ENCODE results near the gene NXPH2.

The NXPH2 gene

GRCh38 chr2:138689705-138690104 lies 90.5 kb downstream of the NXPH2 start:
- Histone ChIP-seq H3K4me3 (ENCODE audit: low read depth, low read length) (no peak overlapping the region), H3K27ac (no peak overlapping the region), H3K27me3 (replicated peaks) (no peaks in the 10 kb centered on the region), H3K36me3 (replicated peaks) (no peaks in the 10 kb centered on the region)
- TF ChIP-seq, protein P1, sequence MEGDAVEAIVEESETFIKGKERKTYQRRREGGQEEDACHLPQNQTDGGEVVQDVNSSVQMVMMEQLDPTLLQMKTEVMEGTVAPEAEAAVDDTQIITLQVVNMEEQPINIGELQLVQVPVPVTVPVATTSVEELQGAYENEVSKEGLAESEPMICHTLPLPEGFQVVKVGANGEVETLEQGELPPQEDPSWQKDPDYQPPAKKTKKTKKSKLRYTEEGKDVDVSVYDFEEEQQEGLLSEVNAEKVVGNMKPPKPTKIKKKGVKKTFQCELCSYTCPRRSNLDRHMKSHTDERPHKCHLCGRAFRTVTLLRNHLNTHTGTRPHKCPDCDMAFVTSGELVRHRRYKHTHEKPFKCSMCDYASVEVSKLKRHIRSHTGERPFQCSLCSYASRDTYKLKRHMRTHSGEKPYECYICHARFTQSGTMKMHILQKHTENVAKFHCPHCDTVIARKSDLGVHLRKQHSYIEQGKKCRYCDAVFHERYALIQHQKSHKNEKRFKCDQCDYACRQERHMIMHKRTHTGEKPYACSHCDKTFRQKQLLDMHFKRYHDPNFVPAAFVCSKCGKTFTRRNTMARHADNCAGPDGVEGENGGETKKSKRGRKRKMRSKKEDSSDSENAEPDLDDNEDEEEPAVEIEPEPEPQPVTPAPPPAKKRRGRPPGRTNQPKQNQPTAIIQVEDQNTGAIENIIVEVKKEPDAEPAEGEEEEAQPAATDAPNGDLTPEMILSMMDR (IDR thresholded peaks at IDR 0.05; ENCODE audit: low read depth, low read length, missing control alignments) = no peak
- in situ Hi-C loops (cut with HindIII; ENCODE audit: low pct_ligation_motif_present, low sequenced_read_pairs) = no loop called here
- no peak for DNase-seq

DNA sequence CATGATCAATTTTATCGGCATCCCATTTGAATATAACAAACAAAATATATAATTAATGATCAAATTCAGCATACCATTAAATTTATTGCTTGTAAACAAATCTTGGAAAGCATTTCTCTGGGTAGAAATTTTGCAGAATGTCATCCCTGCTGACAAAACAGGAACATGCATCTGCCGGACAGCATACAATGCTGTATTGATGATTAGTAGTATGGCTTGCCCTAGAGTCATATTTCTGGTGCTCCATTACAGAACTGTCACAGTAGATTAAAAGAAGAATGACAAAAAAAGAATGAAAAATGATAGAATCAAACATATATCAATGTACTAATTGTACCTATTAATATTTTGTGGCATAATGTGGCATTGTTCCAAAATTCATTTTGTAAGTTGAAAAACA lies 98.0 kb downstream of the NXPH2 start:
- TF ChIP-seq, protein P1 (IDR thresholded peaks at IDR 0.05; ENCODE audit: low read depth, low read length, missing control alignments) = no peak
- Histone ChIP-seq H3K4me3 (ENCODE audit: low read depth, low read length) (no peak overlapping the region), H3K36me3 (replicated peaks) (no peaks in the 10 kb centered on the region), H3K27me3 (replicated peaks) (no peaks in the 10 kb centered on the region), H3K27ac (no peak overlapping the region)
- in situ Hi-C loops (cut with HindIII; ENCODE audit: low pct_ligation_motif_present, low sequenced_read_pairs) = no loop called here
- no peak for DNase-seq

DNA sequence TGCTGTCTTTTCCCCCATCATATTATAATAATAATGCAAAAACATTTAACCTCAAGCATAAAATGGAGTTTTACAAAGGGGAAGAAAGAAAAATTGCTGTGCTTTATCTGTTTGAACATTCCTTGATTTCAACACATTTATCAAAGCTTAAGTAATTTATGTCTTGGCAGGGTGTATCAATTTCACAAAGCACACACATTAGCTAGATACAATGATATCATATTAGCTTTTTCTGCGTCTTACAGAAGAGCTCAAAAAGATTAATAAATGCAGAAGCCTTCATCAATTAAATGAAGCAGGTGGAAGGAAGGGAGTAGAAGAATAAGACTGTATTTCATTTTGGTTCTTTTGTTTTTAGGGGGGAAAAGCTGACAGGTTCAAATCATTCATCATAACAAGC lies 103.0 kb downstream of the NXPH2 start:
- TF ChIP-seq, protein P1 (IDR thresholded peaks at IDR 0.05; ENCODE audit: low read depth, low read length, missing control alignments) = no peak
- no peaks in the 10 kb centered on the region for H3K36me3 ChIP-seq (replicated peaks)
- H3K27me3 ChIP-seq (replicated peaks) = no peaks in the 10 kb centered on the region
- H3K27ac ChIP-seq = no peak overlapping the region
- no peak overlapping the region for H3K4me3 ChIP-seq (ENCODE audit: low read depth, low read length)
- DNase-seq = no peak
- in situ Hi-C loops (cut with HindIII; ENCODE audit: low pct_ligation_motif_present, low sequenced_read_pairs) = no loop called here

- TF ChIP-seq, protein P1 (IDR thresholded peaks at IDR 0.05; ENCODE audit: low read depth, low read length, missing control alignments) = no peak
- DNase-seq = no peak
- H3K27ac ChIP-seq = no peak overlapping the region
- no peak overlapping the region for H3K4me3 ChIP-seq (ENCODE audit: low read depth, low read length)
- no peaks in the 10 kb centered on the region for H3K27me3 ChIP-seq (replicated peaks)
- H3K36me3 ChIP-seq (replicated peaks) = no peaks in the 10 kb centered on the region
- in situ Hi-C loops (cut with HindIII; ENCODE audit: low pct_ligation_motif_present, low sequenced_read_pairs) = no loop called here
Observed at GRCh38 chr2:138676619-138677021, 103.6 kb downstream of the NXPH2 start.

DNA sequence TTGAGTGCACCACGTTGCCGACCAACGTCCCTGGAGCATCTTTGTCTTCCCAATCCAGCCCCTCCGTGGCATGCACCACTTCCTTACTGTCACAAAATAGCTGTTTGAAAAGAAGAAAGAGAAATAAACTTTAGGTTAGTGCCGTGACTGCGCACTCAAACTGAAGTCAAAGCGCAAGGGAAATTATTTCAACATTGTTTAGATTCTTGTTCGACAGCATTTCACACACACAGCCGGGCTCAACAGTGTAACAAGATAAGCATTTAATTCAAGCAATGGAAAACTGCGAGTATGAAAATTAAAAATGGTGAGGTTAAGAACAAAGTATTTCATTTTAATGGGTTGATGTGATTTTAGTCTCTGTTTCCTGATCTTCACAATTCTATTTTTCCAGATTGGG lies 108.6 kb downstream of the NXPH2 start:
- Histone ChIP-seq H3K27me3 (replicated peaks) (no peaks in the 10 kb centered on the region), H3K36me3 (replicated peaks) (no peaks in the 10 kb centered on the region), H3K4me3 (ENCODE audit: low read depth, low read length) (no peak overlapping the region), H3K27ac (no peak overlapping the region)
- no peak for DNase-seq
- in situ Hi-C loops (cut with HindIII; ENCODE audit: low pct_ligation_motif_present, low sequenced_read_pairs) = no loop called here
- TF ChIP-seq, protein P1 (IDR thresholded peaks at IDR 0.05; ENCODE audit: low read depth, low read length, missing control alignments) = no peak

GRCh38 chr2:138670734-138671133 lies 109.5 kb downstream of the NXPH2 start:
- in situ Hi-C loops (cut with HindIII; ENCODE audit: low pct_ligation_motif_present, low sequenced_read_pairs) = no loop called here
- H3K4me3 ChIP-seq (ENCODE audit: low read depth, low read length) = no peak overlapping the region
- no peaks in the 10 kb centered on the region for H3K27me3 ChIP-seq (replicated peaks)
- TF ChIP-seq, protein P1 (IDR thresholded peaks at IDR 0.05; ENCODE audit: low read depth, low read length, missing control alignments) = no peak
- no peaks in the 10 kb centered on the region for H3K36me3 ChIP-seq (replicated peaks)
- H3K27ac ChIP-seq = no peak overlapping the region
- DNase-seq = no peak

Measured in brain microvascular endothelial cell (primary cell).